Keratinocyte (primary cell): Measurements from ENCODE around the gene SFRP5.

ENCODE experiments used
- EZH2 ChIP-seq: IDR thresholded peaks from one replicate; pipeline ENCODE4 v1.6.1; 2012; ENCODE audit warnings: inconsistent platforms, mild to moderate bottlenecking, low read length, moderate library complexity
- TF ChIP-seq, protein P1 (sequence below), 3 experiments: IDR thresholded peaks in 1 of 3; conservative IDR thresholded peaks in 1 of 3; optimal IDR thresholded peaks in 1 of 3; 2 replicates in 2 of 3; 3 replicates in 1 of 3; pipeline versions ENCODE3 to v1.5.1; 2011; ENCODE audit warnings: low read length in 3 of 3, mild to moderate bottlenecking in 3 of 3, moderate library complexity in 2 of 3, control low read depth in 1 of 3, inconsistent platforms in 1 of 3; ENCODE audit not compliant: insufficient read depth in 2 of 3; ENCODE audit errors: extremely low read depth in 1 of 3

DNA sequence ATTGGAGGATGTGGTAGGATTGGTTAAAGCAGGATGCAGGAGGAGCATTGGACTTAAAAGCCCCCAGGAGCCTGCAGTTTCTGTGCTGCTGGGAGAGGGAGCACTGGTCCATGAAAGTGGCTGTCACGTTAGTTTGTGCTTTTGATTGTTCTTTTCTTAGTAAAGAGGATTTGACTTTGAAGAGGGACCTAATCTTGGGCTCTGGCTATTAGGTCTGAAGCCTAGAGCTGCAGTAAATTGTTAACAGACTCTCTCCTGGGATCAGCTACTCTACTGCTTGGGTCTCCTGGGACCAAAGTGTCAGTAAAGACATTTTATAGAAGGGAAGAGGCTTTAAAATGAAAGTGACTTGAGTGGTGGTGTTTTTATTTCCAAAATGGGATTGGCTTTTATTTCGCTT, 31.2 kb downstream of the SFRP5 start:
- TF ChIP-seq, protein P1, sequence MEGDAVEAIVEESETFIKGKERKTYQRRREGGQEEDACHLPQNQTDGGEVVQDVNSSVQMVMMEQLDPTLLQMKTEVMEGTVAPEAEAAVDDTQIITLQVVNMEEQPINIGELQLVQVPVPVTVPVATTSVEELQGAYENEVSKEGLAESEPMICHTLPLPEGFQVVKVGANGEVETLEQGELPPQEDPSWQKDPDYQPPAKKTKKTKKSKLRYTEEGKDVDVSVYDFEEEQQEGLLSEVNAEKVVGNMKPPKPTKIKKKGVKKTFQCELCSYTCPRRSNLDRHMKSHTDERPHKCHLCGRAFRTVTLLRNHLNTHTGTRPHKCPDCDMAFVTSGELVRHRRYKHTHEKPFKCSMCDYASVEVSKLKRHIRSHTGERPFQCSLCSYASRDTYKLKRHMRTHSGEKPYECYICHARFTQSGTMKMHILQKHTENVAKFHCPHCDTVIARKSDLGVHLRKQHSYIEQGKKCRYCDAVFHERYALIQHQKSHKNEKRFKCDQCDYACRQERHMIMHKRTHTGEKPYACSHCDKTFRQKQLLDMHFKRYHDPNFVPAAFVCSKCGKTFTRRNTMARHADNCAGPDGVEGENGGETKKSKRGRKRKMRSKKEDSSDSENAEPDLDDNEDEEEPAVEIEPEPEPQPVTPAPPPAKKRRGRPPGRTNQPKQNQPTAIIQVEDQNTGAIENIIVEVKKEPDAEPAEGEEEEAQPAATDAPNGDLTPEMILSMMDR (optimal IDR thresholded peaks at IDR 0.05 in 1 of 3, IDR thresholded peaks at IDR 0.05 in 1 of 3, conservative IDR thresholded peaks at IDR 0.05 in 1 of 3; ENCODE audit: extremely low read depth in 1 of 3, insufficient read depth in 2 of 3, low read length in 3 of 3), result no peak
- TF ChIP-seq EZH2, result no peak
